ENCODE data around the gene RNF150.

RNF150 gene

DNA sequence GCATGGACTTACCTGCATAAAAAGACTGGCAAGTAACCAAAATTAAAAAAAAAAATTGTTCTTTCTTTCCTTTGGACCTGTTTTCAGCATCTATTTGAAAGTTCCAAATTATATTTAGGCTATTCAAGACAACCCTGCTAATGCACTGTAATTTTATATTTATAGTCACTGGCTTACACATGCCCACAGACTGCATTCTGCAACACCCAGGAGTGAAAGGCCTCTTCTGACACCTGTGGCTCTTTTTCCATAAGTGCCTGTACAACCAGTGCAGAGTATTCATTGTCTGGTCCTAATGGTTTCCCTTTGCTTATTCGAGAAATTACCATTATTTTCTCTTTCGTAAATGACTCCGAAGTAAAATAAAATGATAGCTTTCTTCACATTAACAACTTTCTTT lies 143.3 kb downstream of the RNF150 start:
- Histone ChIP-seq H3K27ac (ENCODE audit: low read length) (no peak overlapping the region), H3K9ac (ENCODE audit: low read length) (no peak overlapping the region), H3K4me2 (ENCODE audit: low read length) (no peak overlapping the region), H3K79me2 (ENCODE audit: low read length) (no peaks in the 10 kb centered on the region), H3K4me1 (ENCODE audit: low read length) (no peaks in the 10 kb centered on the region), H2AFZ (ENCODE audit: low read depth, low read length) (no peak overlapping the region), H3K27me3 (ENCODE audit: low read depth, low read length) (no peaks in the 10 kb centered on the region), H3K9me3 (ENCODE audit: insufficient read depth, low read length) (no peaks in the 10 kb centered on the region), H3K36me3 (replicated peaks; ENCODE audit: low read depth, low read length) (no peaks in the 10 kb centered on the region), H3K4me3 (ENCODE audit: low read length) (no peak overlapping the region), H4K20me1 (ENCODE audit: insufficient read depth, low read length) (no peaks in the 10 kb centered on the region)
- TF ChIP-seq, protein P1, sequence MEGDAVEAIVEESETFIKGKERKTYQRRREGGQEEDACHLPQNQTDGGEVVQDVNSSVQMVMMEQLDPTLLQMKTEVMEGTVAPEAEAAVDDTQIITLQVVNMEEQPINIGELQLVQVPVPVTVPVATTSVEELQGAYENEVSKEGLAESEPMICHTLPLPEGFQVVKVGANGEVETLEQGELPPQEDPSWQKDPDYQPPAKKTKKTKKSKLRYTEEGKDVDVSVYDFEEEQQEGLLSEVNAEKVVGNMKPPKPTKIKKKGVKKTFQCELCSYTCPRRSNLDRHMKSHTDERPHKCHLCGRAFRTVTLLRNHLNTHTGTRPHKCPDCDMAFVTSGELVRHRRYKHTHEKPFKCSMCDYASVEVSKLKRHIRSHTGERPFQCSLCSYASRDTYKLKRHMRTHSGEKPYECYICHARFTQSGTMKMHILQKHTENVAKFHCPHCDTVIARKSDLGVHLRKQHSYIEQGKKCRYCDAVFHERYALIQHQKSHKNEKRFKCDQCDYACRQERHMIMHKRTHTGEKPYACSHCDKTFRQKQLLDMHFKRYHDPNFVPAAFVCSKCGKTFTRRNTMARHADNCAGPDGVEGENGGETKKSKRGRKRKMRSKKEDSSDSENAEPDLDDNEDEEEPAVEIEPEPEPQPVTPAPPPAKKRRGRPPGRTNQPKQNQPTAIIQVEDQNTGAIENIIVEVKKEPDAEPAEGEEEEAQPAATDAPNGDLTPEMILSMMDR (IDR thresholded peaks at IDR 0.05; ENCODE audit: low read depth, low read length), result no peak
- no peak for TF ChIP-seq EZH2phosphoT487 (IDR thresholded peaks at IDR 0.05; ENCODE audit: low read depth)

DNA sequence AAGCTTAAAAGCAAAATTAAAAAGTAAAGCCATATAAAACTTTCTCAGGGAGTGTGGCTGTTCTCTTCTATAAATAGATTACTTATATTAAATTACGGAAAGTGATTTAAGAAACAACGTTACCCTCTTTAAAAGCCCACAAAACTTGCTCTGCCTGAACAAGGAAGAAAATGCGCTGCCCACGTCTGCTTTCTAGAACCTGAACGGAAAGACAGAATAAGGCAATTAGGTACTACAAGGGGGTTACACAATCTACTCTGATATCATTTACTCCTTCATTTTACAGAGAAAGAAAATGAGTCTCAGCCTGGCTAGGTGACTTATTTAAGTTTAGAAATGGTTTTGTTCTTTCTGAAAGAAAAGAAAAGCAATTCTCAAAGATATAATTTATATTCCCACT lies 147.2 kb downstream of the RNF150 start:
- no peak overlapping the region for H3K9ac ChIP-seq (ENCODE audit: low read length)
- H2AFZ ChIP-seq (ENCODE audit: low read depth, low read length), result no peak overlapping the region

DNA sequence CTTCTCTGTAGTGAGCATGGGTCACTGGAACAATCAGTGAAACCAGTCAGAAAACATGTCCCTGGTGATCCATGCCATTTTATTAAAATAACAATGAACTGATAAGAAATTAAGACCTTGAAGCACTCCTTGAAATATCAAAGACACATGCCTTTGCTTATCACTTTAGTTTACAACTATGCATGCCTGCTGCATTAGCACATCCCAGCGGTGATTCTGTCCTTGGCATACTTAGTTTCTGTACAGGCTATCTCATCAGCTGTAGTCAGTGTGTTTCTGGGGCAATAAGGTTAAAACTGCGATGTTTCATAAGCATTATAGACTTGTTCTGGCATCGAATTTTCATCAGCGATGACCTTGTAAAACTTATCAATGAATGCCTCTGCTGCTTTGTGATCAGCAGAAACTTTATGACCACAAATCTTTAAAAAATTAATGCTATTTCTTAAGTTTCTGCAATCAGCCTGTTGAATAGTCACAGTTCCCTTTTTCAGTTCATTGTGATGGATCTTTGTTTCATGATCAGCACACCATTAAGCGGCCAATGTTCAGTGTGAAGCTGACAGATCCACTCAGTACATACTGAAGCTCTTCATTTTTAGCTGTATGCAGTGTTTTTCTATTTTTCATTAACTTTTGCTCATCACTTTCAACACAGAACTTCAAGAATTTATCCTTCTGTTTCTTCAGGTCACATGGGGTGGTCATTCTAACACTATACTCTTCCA lies 150.5 kb downstream of the RNF150 start:
- H3K36me3 ChIP-seq (replicated peaks; ENCODE audit: low read depth, low read length), result no peaks in the 10 kb centered on the region
- H3K4me3 ChIP-seq (ENCODE audit: low read length), result no peak overlapping the region
- H4K20me1 ChIP-seq (ENCODE audit: insufficient read depth, low read length), result no peaks in the 10 kb centered on the region
- peaks cover 12% of the 10 kb centered on the region; the same call in 1 of the 2 replicates for H3K4me1 ChIP-seq (ENCODE audit: low read length)
- no peak overlapping the region for H2AFZ ChIP-seq (ENCODE audit: low read depth, low read length)
- H3K27ac ChIP-seq (ENCODE audit: low read length), result no peak overlapping the region
- no peak overlapping the region for H3K4me2 ChIP-seq (ENCODE audit: low read length)
- H3K9ac ChIP-seq (ENCODE audit: low read length), result no peak overlapping the region
- no peak for TF ChIP-seq EZH2phosphoT487 (IDR thresholded peaks at IDR 0.05; ENCODE audit: low read depth)
- TF ChIP-seq, protein P1 (IDR thresholded peaks at IDR 0.05; ENCODE audit: low read depth, low read length), result no peak
- H3K27me3 ChIP-seq (ENCODE audit: low read depth, low read length), result no peaks in the 10 kb centered on the region
- no peaks in the 10 kb centered on the region for H3K79me2 ChIP-seq (ENCODE audit: low read length)
- no peaks in the 10 kb centered on the region for H3K9me3 ChIP-seq (ENCODE audit: insufficient read depth, low read length)

More for the DNA sequence above, 147.2 kb downstream of the RNF150 start:
- H3K27ac ChIP-seq (ENCODE audit: low read length), result no peak overlapping the region
- no peaks in the 10 kb centered on the region for H3K79me2 ChIP-seq (ENCODE audit: low read length)
- no peaks in the 10 kb centered on the region for H3K27me3 ChIP-seq (ENCODE audit: low read depth, low read length)
- no peak for TF ChIP-seq EZH2phosphoT487 (IDR thresholded peaks at IDR 0.05; ENCODE audit: low read depth)
- TF ChIP-seq, protein P1 (IDR thresholded peaks at IDR 0.05; ENCODE audit: low read depth, low read length), result no peak
- no peaks in the 10 kb centered on the region for H3K36me3 ChIP-seq (replicated peaks; ENCODE audit: low read depth, low read length)
- H3K9me3 ChIP-seq (ENCODE audit: insufficient read depth, low read length), result no peaks in the 10 kb centered on the region
- H4K20me1 ChIP-seq (ENCODE audit: insufficient read depth, low read length), result no peaks in the 10 kb centered on the region
- H3K4me3 ChIP-seq (ENCODE audit: low read length), result no peak overlapping the region
- peaks cover 7% of the 10 kb centered on the region; the same call in 1 of the 2 replicates for H3K4me1 ChIP-seq (ENCODE audit: low read length)
- no peak overlapping the region for H3K4me2 ChIP-seq (ENCODE audit: low read length)

DNA sequence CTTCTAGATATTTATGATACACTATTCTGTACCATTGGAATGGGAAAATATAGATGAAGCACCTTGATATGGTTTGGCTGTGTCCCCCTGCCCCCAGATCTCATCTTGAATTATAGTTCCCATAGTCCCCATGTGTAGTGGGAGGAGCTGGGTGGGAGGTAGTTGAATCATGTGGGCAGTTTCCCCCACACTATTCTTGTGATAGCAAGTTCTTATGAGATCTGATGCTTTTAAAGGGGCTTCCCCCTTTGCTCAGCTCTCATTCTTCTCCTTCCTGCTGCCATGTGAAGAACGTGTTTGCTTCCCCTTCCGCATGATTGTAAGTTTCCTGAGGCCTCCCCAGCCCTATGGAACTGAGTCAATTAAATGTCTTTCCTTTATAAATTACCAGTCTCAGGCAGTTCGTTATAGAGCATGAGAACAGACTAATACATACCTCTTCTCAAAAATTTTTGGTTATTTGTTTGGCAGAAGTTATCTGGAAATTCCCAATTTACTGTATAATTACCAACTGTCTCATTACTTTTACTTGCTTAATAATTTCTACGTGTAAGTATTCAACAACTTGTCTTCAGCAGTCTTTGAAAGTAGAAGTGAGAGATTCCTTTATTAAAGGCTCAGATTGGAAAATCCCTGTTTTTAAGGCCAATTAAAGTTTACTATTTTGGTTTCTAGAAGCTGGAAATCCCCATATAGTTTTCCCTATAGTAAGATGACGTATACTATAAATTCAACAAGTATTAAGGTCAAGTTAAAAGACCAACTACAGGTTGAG lies 152.7 kb downstream of the RNF150 start:
- H3K27me3 ChIP-seq (ENCODE audit: low read depth, low read length), result no peaks in the 10 kb centered on the region
- TF ChIP-seq, protein P1 (IDR thresholded peaks at IDR 0.05; ENCODE audit: low read depth, low read length), result no peak
- TF ChIP-seq EZH2phosphoT487 (IDR thresholded peaks at IDR 0.05; ENCODE audit: low read depth), result no peak
- H4K20me1 ChIP-seq (ENCODE audit: insufficient read depth, low read length), result no peaks in the 10 kb centered on the region
- peaks cover 12% of the 10 kb centered on the region; the same call in 1 of the 2 replicates for H3K4me1 ChIP-seq (ENCODE audit: low read length)
- H2AFZ ChIP-seq (ENCODE audit: low read depth, low read length), result no peak overlapping the region
- no peaks in the 10 kb centered on the region for H3K9me3 ChIP-seq (ENCODE audit: insufficient read depth, low read length)
- H3K36me3 ChIP-seq (replicated peaks; ENCODE audit: low read depth, low read length), result no peaks in the 10 kb centered on the region
- H3K27ac ChIP-seq (ENCODE audit: low read length), result no peak overlapping the region
- no peak overlapping the region for H3K4me3 ChIP-seq (ENCODE audit: low read length)
- no peak overlapping the region for H3K4me2 ChIP-seq (ENCODE audit: low read length)
- H3K9ac ChIP-seq (ENCODE audit: low read length), result no peak overlapping the region
- no peaks in the 10 kb centered on the region for H3K79me2 ChIP-seq (ENCODE audit: low read length)

Data from OCI-LY3 (cell line).